Activated B cell treated with CpG ODN at 0.5 μM for 24 hours (primary cell): ENCODE measurements around the gene MYOZ3. TPM values are rescaled to one million over a fixed set of nuclear protein-coding genes. Genes with fewer than 3 reads are reported as not detected.

Source experiments
- ATAC-seq: fragments of 200-7000 bp; cut with Tn5 transposase; one replicate; pipeline ENCODE4 v1.10.0; 2021; ENCODE audit warnings: low read depth, mild to moderate bottlenecking, moderate library complexity
- CTCF ChIA-PET: fragments of 350-600 bp; sonication (Branson Sonifier 250); formaldehyde crosslinking; loops from one replicate; lab custom pipeline; 2021; ENCODE audit warnings: antibody characterized with exemption; lab: Charles Lee
- POLR2A ChIA-PET: fragments of 350-600 bp; sonication (Branson Sonifier 250); formaldehyde crosslinking; loops from one replicate; lab custom pipeline; 2021; ENCODE audit warnings: antibody characterized with exemption; lab: Charles Lee
- DNase-seq: peaks from one replicate; pipeline ENCODE4 v3.0.0; 2022
- H3K27ac Mint-ChIP-seq: one replicate; pipeline ENCODE4 v1.8.0; 2020; ENCODE audit warnings: mixed read lengths
- H3K27me3 Mint-ChIP-seq: one replicate; pipeline ENCODE4 v1.8.0; 2021; ENCODE audit warnings: mixed read lengths
- H3K36me3 Mint-ChIP-seq: one replicate; pipeline ENCODE4 v1.8.0; 2021; ENCODE audit warnings: low read depth, mixed read lengths
- H3K4me1 Mint-ChIP-seq: one replicate; pipeline ENCODE4 v1.8.0; 2021; ENCODE audit warnings: mixed read lengths
- H3K4me3 Mint-ChIP-seq: one replicate; pipeline ENCODE4 v1.8.0; 2020; ENCODE audit warnings: mild to moderate bottlenecking, mixed read lengths
- H3K9me3 Mint-ChIP-seq: one replicate; pipeline ENCODE4 v1.8.0; 2020; ENCODE audit warnings: mixed read lengths
- CTCF ChIP-seq: fragments of 200-600 bp; IDR thresholded peaks from one replicate; pipeline ENCODE4 v1.8.0; 2022; ENCODE audit warnings: antibody characterized with exemption, mild to moderate bottlenecking
- intact Hi-C: fragments of 100-400 bp; cut with micrococcal nuclease; formaldehyde crosslinking; loops from one replicate; pipeline ENCODE4 v1.15.1; 2024
- total RNA-seq: library from RNA; stranded (reverse); gene quantifications from 2 replicates; pipeline ENCODE4 v1.2.3, GENCODE V29; 2022

MYOZ3 gene
- total RNA-seq, 1 donor from 2014 or later: 0.18 TPM

- Mint-ChIP-seq H3K4me3 (no peak overlapping the region), H3K27ac (no peak overlapping the region), H3K9me3 (no peaks in the 10 kb centered on the region), H3K36me3 (peaks cover 13% of the 10 kb centered on the region), H3K27me3 (no peaks in the 10 kb centered on the region), H3K4me1 (peaks cover 16% of the 10 kb centered on the region)
- DNase-seq (no peak), ATAC-seq (no peak)
- intact Hi-C loops: no loop called here
- POLR2A ChIA-PET: interaction anchor here (0.6 to 1.4 kb wide), 5 partner anchors 8 to 115 kb away, joined by 3 to 5 read pairs (median 4); no protein-coding TSS in a partner anchor
- CTCF ChIA-PET: interaction anchor here (2.0 to 7.3 kb wide), 2 partner anchors 64 to 93 kb away, joined by 6 to 122 read pairs; no protein-coding TSS in a partner anchor
- no peak for TF ChIP-seq CTCF
These were observed 7.1 kb upstream of the MYOZ3 start for GRCh38 chr5:150653762-150654556.

- Mint-ChIP-seq H3K36me3 (peaks cover 2% of the 10 kb centered on the region), H3K4me3 (no peak overlapping the region), H3K9me3 (no peaks in the 10 kb centered on the region), H3K4me1 (peaks cover 16% of the 10 kb centered on the region), H3K27me3 (no peaks in the 10 kb centered on the region), H3K27ac (no peak overlapping the region)
- CTCF ChIA-PET: interaction anchor here (1.5 to 7.3 kb wide), 3 partner anchors 34 to 94 kb away, joined by 3 to 122 read pairs (median 6); no protein-coding TSS in a partner anchor
- ATAC-seq (no peak), DNase-seq (no peak)
- no peak for TF ChIP-seq CTCF
- intact Hi-C loops: no loop called here
- POLR2A ChIA-PET: interaction anchor here (1.4 to 1.5 kb wide), 3 partner anchors 16 to 95 kb away, joined by 3 to 5 read pairs (median 4); no protein-coding TSS in a partner anchor
These were observed 5.8 kb upstream of the MYOZ3 start for GRCh38 chr5:150655221-150655620.

- no peak overlapping the region for H3K27ac Mint-ChIP-seq
- peak; percentile 23 for TF ChIP-seq CTCF
- peak; percentile 93 for ATAC-seq
- peak; percentile 84 for DNase-seq
- H3K36me3 Mint-ChIP-seq: no peaks in the 10 kb centered on the region
- H3K9me3 Mint-ChIP-seq: no peaks in the 10 kb centered on the region
- H3K27me3 Mint-ChIP-seq: no peaks in the 10 kb centered on the region
- intact Hi-C loops: loop anchor here (1.0 to 2.0 kb wide), 5 partner anchors 30 to 197 kb away; partner anchors contain the start of gene RBM22
- H3K4me1 Mint-ChIP-seq: peaks cover 16% of the 10 kb centered on the region
- CTCF ChIA-PET: interaction anchor here (1.0 to 7.3 kb wide), 4 partner anchors 30 to 195 kb away, joined by 3 to 122 read pairs (median 3); no protein-coding TSS in a partner anchor
- peak overlapping the region; percentile 81 for H3K4me3 Mint-ChIP-seq
- POLR2A ChIA-PET: interaction anchor here (0.7 to 2.5 kb wide), 8 partner anchors 30 to 245 kb away, joined by 3 to 12 read pairs (median 4); partner anchors contain the start of genes DCTN4 and RBM22
These were observed 4.6 kb upstream of the MYOZ3 start for GRCh38 chr5:150656191-150657132.

GRCh38 chr5:150658121-150658520 is 2.9 kb upstream of the MYOZ3 start:
- peaks cover 16% of the 10 kb centered on the region for H3K4me1 Mint-ChIP-seq
- no peaks in the 10 kb centered on the region for H3K36me3 Mint-ChIP-seq
- no peak for TF ChIP-seq CTCF
- H3K27me3 Mint-ChIP-seq: no peaks in the 10 kb centered on the region
- ChIA-PET POLR2A (interaction anchor here (0.5 to 2.5 kb wide), 3 partner anchors 31 to 208 kb away, joined by 3 to 12 read pairs (median 4); partner anchors contain the start of gene RPS14), CTCF (interaction anchor here (0.7 to 7.3 kb wide), 2 partner anchors 97 to 169 kb away, joined by 3 to 122 read pairs; no protein-coding TSS in a partner anchor)
- DNase-seq: no peak
- no peaks in the 10 kb centered on the region for H3K9me3 Mint-ChIP-seq
- intact Hi-C loops: no loop called here
- ATAC-seq: no peak
- no peak overlapping the region for H3K27ac Mint-ChIP-seq
- H3K4me3 Mint-ChIP-seq: no peak overlapping the region
